Activated CD8-positive, alpha-beta memory T cell treated with anti-CD3 and anti-CD28 coated beads for 48 hours (primary cell): Measurements from ENCODE around the gene TMEM175.

Experiments used
- DNase-seq, 3 experiments: peaks; one replicate each; pipeline ENCODE4 v3.0.0-alpha.2; 2020; ENCODE audit warnings: low read depth in 2 of 3, low spot score in 2 of 3

TMEM175 gene

GRCh38 chr4:946517-947471 lies 14.5 kb downstream of the TMEM175 start:
- no peak for DNase-seq

DNA sequence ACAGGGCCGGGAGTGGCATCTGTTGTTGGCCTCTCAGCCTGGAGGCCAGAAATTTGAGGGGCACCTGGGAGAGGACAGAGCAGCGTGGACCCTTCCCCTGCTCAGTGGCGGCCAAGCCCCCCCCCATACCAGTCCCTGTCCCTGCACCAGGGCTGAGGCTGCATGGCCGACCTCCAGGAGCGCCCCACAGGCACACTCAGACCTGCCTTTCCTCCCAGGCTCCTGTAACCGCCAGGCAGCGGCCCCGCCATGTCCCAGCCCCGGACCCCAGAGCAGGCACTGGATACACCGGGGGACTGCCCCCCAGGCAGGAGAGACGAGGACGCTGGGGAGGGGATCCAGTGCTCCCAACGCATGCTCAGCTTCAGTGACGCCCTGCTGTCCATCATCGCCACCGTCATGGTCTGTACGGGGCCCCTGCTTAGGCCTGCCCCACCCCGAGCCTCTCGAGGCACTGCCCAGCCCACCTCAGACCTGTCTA lies 15.3 kb downstream of the TMEM175 start:
- no peak for DNase-seq

- no peak for DNase-seq
Measured at GRCh38 chr4:948101-948935, 16.1 kb downstream of the TMEM175 start.

GRCh38 chr4:948936-949300 lies 16.7 kb downstream of the TMEM175 start:
- DNase-seq: no peak

GRCh38 chr4:949656-950055 lies 17.4 kb downstream of the TMEM175 start:
- DNase-seq: no peak

DNA sequence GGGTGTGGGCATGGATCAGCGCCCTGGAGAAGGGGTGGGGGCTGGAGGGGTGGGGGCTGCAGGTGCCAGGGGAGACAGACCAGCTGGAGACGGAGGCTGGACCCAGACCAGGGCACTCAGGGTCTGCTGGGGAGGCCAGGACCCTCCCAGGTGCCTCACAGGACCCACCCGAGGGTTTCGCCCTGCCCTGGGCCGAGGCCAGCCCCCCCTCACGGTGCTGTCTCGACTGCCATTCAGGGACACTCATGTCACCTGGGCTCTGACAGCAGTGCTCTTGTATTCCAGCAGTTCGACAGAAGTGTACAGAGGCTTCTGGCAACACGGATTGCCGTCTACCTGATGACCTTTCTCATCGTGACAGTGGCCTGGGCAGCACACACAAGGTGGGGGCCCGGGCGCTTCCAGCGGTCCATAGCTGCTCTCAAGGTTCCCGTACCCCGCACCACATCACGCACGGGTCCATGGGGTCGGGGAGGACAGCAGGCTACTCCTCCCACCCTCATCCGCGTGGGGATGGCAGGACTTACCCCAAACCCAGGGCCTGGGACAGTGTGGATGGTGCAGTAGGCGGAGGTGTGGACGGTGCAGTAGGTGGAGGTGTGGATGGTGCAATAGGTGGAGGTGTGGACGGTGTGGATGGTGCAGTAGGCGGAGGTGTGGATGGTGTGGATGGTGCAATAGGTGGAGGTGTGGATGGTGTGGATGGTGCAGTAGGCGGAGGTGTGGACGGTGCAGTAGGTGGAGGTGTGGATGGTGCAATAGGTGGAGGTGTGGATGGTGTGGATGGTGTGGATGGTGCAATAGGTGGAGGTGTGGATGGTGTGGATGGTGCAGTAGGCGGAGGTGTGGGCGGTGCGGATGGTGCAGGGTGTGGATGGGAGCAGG lies 18.1 kb downstream of the TMEM175 start:
- no peak for DNase-seq

DNA sequence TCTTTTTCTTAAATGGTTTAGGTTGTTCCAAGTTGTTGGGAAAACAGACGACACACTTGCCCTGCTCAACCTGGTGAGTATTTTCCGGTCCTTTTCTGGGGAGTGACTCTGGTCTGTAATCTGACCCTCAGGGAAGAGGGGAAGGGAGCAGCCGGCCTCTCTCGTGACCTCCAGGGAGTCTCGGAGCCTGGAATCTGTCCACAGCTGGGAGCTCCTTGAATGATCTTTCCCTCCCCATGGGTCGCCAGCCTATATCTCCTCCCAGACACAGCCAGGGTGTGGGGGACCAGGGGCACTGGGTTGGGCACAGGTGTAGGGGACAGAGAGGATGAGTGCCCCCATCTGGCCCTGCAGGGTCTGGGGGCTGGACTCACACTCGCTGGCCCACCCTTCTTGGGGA lies 18.9 kb downstream of the TMEM175 start:
- no peak for DNase-seq

DNA sequence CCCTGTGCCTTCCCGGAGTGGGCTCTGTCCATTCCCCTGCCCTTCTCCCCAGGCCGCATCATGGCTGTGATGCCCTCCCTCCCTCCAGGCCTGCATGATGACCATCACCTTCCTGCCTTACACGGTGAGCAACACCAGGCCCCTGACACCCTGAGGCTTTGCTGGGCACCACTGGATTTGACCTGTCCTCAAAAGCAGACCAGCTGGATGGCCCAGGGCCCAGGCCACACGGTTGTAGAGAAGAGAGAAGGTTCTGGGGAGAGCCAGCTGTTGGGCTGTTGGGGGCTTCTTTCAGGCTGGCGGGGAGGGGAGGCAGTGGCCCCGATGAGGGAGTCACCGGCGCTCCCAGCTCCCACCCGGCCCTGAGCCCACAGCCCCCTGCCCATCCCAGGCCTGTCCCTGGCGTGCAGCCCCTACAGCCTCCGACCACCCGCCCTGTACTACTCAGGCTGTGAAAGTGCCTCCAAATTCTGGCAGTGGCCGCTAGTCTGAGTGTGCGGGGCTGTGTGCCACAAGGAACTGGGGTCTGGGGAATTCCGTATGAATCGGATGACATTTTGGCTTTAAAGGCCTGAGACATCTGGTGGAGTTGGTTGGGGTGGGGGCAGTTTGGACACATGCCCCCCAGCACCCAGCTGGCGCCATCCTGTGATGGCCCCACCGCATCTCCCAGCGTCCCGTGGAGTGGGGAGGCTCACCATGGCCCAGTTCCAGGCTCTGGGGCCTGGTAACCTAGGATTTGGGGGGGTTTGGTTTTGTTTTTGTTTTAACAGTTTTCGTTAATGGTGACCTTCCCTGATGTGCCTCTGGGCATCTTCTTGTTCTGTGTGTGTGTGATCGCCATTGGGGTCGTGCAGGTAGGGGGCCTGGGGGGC lies 19.6 kb downstream of the TMEM175 start:
- no peak for DNase-seq

DNA sequence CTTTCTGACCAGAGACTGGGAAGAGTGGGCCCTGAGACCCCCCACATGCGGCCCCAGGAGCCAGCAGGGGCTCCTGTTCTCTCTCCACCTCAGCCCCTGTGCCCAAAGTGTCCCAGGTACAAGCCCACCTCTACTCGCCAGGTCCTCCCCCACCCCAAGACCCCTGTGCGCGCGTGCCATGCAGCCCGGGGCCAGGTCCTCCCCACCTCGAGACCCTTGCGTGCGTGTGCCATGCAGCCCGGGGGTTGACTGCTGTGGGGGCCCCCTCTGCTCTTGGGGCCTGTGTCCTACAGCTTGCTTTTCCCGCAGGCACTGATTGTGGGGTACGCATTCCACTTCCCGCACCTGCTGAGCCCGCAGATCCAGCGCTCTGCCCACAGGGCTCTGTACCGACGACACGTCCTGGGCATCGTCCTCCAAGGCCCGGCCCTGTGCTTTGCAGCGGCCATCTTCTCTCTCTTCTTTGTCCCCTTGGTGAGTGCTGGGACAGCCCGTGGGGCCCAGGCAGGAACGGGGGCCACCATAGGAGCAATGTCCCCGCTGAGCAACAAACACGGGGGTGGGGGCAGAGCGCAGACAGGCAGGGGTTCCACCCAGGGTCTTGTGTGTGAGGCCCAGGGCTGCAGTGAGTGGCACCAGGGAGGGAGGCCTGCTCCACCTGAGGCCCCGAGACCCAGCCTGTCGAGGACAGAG lies 20.8 kb downstream of the TMEM175 start:
- DNase-seq: no peak

- DNase-seq: no peak
Measured at GRCh38 chr4:953574-953915, 21.3 kb downstream of the TMEM175 start.

- no peak for DNase-seq
Measured at GRCh38 chr4:954211-955020, 22.2 kb downstream of the TMEM175 start.

DNA sequence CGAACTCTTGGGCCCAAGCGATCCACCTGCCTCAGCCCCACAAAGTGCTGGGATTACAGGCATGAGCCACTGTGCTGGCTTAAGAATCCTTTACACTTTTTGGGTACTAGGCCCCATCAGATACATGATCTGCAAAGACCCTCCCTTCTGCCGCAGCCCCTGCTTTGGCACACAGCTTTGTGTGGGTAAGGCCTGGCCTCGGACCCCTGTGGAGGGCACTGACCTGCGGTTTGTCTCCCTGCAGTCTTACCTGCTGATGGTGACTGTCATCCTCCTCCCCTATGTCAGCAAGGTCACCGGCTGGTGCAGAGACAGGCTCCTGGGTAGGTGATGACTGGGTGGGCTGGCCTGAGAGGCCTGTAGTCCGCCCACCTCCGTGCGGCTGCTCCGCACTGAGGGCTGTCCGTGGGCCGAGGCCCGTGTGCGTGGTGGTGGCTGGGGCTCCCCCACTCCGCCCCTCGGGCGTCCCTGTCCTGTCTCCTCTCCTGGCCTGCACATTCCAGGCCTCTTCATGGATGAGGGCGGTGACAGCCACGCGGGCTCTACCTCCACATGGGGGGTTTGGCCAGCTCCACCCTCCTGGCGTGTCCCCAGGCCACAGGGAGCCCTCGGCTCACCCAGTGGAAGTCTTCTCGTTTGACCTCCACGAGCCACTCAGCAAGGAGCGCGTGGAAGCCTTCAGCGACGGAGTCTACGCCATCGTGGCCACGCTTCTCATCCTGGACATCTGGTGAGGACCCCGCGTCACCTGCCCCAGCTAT lies 23.1 kb downstream of the TMEM175 start:
- no peak for DNase-seq

- DNase-seq: no peak
Measured at GRCh38 chr4:955931-956381, 23.7 kb downstream of the TMEM175 start.

DNA sequence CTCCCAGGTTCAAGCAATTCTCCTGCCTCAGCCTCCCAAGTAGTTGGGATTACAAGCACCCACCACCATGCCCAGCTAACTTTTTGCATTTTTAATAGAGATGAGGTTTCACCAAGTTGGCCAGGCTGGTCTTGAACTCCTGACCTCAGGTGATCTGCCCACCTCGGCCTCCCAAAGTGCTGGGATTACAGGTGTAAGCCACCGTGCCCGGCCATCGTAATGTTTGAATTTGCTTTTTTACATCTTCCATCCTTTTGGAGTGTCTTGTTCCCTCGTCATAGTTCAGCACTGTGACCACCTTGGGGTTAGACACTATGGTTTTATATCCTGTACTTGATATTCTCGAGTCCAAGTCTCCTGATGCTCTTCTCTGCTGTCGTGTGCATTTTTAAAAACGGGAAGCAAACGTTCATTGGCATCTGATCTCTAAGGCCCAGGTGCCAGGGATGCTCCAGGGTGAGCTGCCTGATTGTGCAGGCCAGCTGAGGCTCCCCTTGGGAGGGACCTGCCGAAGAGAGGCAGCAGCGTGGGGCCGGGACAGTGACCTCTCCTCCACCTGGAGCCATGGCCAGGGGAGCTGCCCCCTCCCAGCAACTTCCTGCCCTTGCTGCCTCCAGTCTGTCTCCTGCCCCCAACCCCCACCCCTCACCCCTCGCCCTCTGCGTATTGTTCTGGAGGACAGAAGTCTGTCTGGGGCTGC lies 24.4 kb downstream of the TMEM175 start:
- no peak for DNase-seq

DNA sequence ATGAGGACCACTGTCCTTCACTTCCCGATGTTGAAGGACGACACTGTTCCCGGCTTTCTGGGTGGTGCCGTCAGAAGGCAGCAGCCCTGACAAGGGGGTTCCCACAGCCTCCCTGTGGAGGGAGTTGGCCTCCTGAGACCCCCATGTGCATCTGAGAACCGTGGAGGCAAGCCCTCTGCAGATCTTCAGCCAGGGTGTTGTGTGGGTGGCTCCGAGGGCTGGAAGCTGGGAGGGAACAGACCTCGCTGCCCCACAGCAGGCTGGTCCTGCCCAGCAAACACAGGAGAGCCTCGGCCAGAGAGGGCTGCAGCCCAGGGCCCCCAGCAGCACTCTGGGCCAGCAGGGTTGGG lies 24.9 kb downstream of the TMEM175 start:
- no peak for DNase-seq

DNA sequence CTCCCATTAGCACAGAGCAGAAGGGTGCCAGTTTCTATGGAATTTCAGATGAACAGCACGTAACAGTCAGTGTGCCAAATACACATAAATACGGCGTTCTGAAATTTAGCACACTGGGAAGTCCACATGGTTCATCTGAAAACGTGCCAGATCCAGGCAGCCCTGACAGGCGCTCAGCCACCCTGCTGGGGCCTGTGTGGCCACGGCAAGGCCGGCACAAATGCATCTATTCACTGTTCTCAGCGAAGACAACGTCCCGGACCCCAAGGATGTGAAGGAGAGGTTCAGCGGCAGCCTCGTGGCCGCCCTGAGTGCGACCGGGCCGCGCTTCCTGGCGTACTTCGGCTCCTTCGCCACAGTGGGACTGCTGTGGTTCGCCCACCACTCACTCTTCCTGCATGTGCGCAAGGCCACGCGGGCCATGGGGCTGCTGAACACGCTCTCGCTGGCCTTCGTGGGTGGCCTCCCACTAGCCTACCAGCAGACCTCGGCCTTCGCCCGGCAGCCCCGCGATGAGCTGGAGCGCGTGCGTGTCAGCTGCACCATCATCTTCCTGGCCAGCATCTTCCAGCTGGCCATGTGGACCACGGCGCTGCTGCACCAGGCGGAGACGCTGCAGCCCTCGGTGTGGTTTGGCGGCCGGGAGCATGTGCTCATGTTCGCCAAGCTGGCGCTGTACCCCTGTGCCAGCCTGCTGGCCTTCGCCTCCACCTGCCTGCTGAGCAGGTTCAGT lies 25.5 kb downstream of the TMEM175 start:
- DNase-seq: no peak

- DNase-seq: no peak
Measured at GRCh38 chr4:958314-958665, 26.0 kb downstream of the TMEM175 start.
